GM12878 (cell line): ENCODE data around the gene SLC37A1. TPM values are rescaled to one million over a fixed set of nuclear protein-coding genes. Genes with fewer than 3 reads are reported as not detected.

Source experiments
- ATAC-seq: fragments of 200-7000 bp; cut with Tn5 transposase; 3 replicates; pipeline ENCODE4 v1.9.1; 2020; ENCODE audit warnings: mild to moderate bottlenecking, moderate library complexity
- BruUV-seq: library from RNA; stranded (reverse); fragments of 400-500 nt; replicated peaks from 2 replicates; lab custom pipeline; 2021; lab: Mats Ljungman, UMichigan
- CTCF ChIA-PET: fragments of 300-600 bp; sonication (Branson Sonifier 250); formaldehyde crosslinking; extraction: SDS; loops from one replicate; lab custom pipeline; 2021; ENCODE audit warnings: inconsistent platforms; lab: Yijun Ruan, JAX
- POLR2A ChIA-PET: fragments of 350-600 bp; formaldehyde crosslinking; extraction: SDS; loops from one replicate; lab custom pipeline; 2021; ENCODE audit warnings: inconsistent platforms; lab: Charles Lee
- RAD21 ChIA-PET: fragments of 300-600 bp; sonication (Branson Sonifier 250); formaldehyde crosslinking; loops from one replicate; lab custom pipeline; 2023; ENCODE audit warnings: antibody characterized with exemption; ENCODE audit not compliant: unreplicated experiment; lab: Charles Lee
- SMC1A ChIA-PET: fragments of 300-600 bp; sonication (Branson Sonifier 250); formaldehyde crosslinking; loops from one replicate; lab custom pipeline; 2023; ENCODE audit not compliant: unreplicated experiment, uncharacterized antibody; lab: Charles Lee
- DNase-seq: peaks from one replicate; pipeline ENCODE4 v3.0.0-alpha.2; 2011; ENCODE audit warnings: low read depth, low spot score
- FAIRE-seq: peaks from 3 replicates; lab custom pipeline; 2011; peaks lifted over from hg19 to GRCh38; lab: Jason Lieb, UNC
- H2AFZ ChIP-seq: 2 replicates; pipeline ENCODE4 v1.6.0; 2011; ENCODE audit warnings: low read depth, low read length, control low read depth; ENCODE audit not compliant: control insufficient read depth
- H3K27ac ChIP-seq: 2 replicates; pipeline ENCODE4 v1.5.1; 2011; ENCODE audit warnings: control low read depth; ENCODE audit not compliant: control insufficient read depth, insufficient read depth
- H3K27me3 ChIP-seq, 2 experiments: replicated peaks in 1 of 2; 2 replicates each; pipeline versions ENCODE4 v1.6.0 to v1.6.1; 2011; ENCODE audit warnings: low read length in 1 of 2; ENCODE audit not compliant: control insufficient read depth in 2 of 2, insufficient read depth in 2 of 2
- H3K36me3 ChIP-seq, 2 experiments: 2 replicates each; pipeline ENCODE4 v1.5.1; 2011; ENCODE audit warnings: low read length in 1 of 2; ENCODE audit not compliant: control insufficient read depth in 2 of 2, insufficient read depth in 2 of 2
- H3K4me1 ChIP-seq: 2 replicates; pipeline ENCODE4 v1.6.1; 2011; ENCODE audit warnings: mild to moderate bottlenecking, low read length, moderate library complexity, mixed read lengths; ENCODE audit not compliant: control insufficient read depth, insufficient read depth
- H3K4me2 ChIP-seq: 2 replicates; pipeline ENCODE4 v1.6.0; 2011; ENCODE audit warnings: control low read depth; ENCODE audit not compliant: control insufficient read depth, insufficient read depth
- H3K4me3 ChIP-seq: fragments of 200-600 bp; sonication (generic); 2 replicates; pipeline ENCODE4 v1.5.1; 2016
- H3K79me2 ChIP-seq: 2 replicates; pipeline ENCODE4 v1.6.0; 2011; ENCODE audit warnings: low read length; ENCODE audit not compliant: control insufficient read depth, insufficient read depth
- H3K9ac ChIP-seq: 2 replicates; pipeline ENCODE4 v1.8.0; 2011; ENCODE audit warnings: low read length, control low read depth, mixed read lengths; ENCODE audit not compliant: control insufficient read depth, insufficient read depth
- H3K9me3 ChIP-seq: replicated peaks from 3 replicates; pipeline ENCODE4 v1.5.1; 2011; ENCODE audit warnings: mild to moderate bottlenecking, low read length; ENCODE audit not compliant: control insufficient read depth, insufficient read depth
- H4K20me1 ChIP-seq: 2 replicates; pipeline ENCODE4 v1.6.0; 2011; ENCODE audit not compliant: control insufficient read depth, insufficient read depth
- CBFB ChIP-seq: IDR thresholded peaks from 2 replicates; pipeline ENCODE4 v1.6.1; 2016; ENCODE audit warnings: antibody characterized with exemption, low read depth
- FOXK2 ChIP-seq: fragments of 450-650 bp; IDR thresholded peaks from 2 replicates; pipeline ENCODE4 v1.6.1; 2017; ENCODE audit warnings: mild to moderate bottlenecking, moderate library complexity
- KDM1A ChIP-seq: fragments of 200-600 bp; sonication (generic); IDR thresholded peaks from 2 replicates; pipeline ENCODE4 v1.6.1; 2016; ENCODE audit warnings: borderline replicate concordance
- PAX8 ChIP-seq: fragments of 450-650 bp; IDR thresholded peaks from 2 replicates; pipeline ENCODE4 v1.6.1; 2017; ENCODE audit warnings: mild to moderate bottlenecking, moderate library complexity
- RBBP5 ChIP-seq: fragments of 200-600 bp; sonication (generic); conservative IDR thresholded peaks from 2 replicates; pipeline ENCODE4 v1.6.1; 2016
- SKIL ChIP-seq: fragments of 450-650 bp; IDR thresholded peaks from 2 replicates; pipeline ENCODE4 v1.6.1; 2017; ENCODE audit warnings: mild to moderate bottlenecking, low read depth, inconsistent platforms; ENCODE audit not compliant: poor library complexity, severe bottlenecking
- ZNF592 ChIP-seq: fragments of 450-650 bp; IDR thresholded peaks from 2 replicates; pipeline ENCODE4 v1.6.1; 2017; ENCODE audit warnings: mild to moderate bottlenecking, moderate library complexity
- ZNF622 ChIP-seq: fragments of 450-650 bp; IDR thresholded peaks from 2 replicates; pipeline ENCODE4 v1.6.1; 2017; ENCODE audit warnings: mild to moderate bottlenecking, inconsistent platforms
- WGBS: methylation state at CpG from one replicate; pipeline ENCODE4 v1.1.6; 2016; ENCODE audit warnings: low lambda C conversion rate; ENCODE audit not compliant: insufficient replicate concordance, insufficient coverage; ENCODE audit errors: missing lambda C conversion rate; 5-methylcytosine and 5-hydroxymethylcytosine counted together
- in situ Hi-C: fragments of 300-500 bp; cut with MboI; formaldehyde crosslinking; loops from 9 replicates; pipeline ENCODE4 v1.14.3; 2018; ENCODE audit warnings: mixed read lengths
- intact Hi-C: fragments of 100-400 bp; cut with micrococcal nuclease; formaldehyde crosslinking; loops from one replicate; pipeline ENCODE4 v1.14.2; 2022; ENCODE audit not compliant: unreplicated experiment
- polyA plus RNA-seq, 11 experiments: library from polyadenylated mRNA; depleted of rRNA in 4 of 11; unstranded in 6 of 11; stranded (reverse) in 5 of 11; fragments of >200 nt; fragmentation: Nextera tagmentation in 4 of 11; fragmentation: Illumina TruSeq in 1 of 11; extraction: Ambion mirVana in 4 of 11; extraction: Trizol in 1 of 11; gene quantifications; 1 replicate in 1 of 11; 2 replicates in 10 of 11; pipeline versions ENCODE4 v1.2.1 to v1.2.3, GENCODE V29; 2011 to 2016; ENCODE audit warnings: inconsistent platforms in 2 of 11, missing spikeins in 2 of 11, low read depth in 1 of 11
- total RNA-seq, 4 experiments: library from RNA; depleted of rRNA in 3 of 4; stranded (reverse); fragments of >200 nt in 3 of 4; fragmentation: Illumina TruSeq in 1 of 4; extraction: Trizol in 1 of 4; gene quantifications; 2 replicates each; pipeline versions ENCODE4 v1.2.1 to v1.2.3, GENCODE V29; 2013 to 2021
- TF ChIP-seq, protein P1 (sequence below): fragments of 150-350 bp; IDR thresholded peaks from 2 replicates; pipeline ENCODE4 v1.6.1; 2016; ENCODE audit warnings: low read depth, low read length
- TF ChIP-seq, protein P2 (sequence below): fragments of 150-350 bp; IDR thresholded peaks from 2 replicates; pipeline ENCODE4 v1.6.1; 2014; ENCODE audit warnings: mild to moderate bottlenecking, low read depth, low read length

Gene SLC37A1
- total and polyA plus RNA-seq, 10 of the 15 experiments (the other 5 are each of a cell fraction or from before 2014, with no cell fraction given), result 1.1 to 35.5 (median 24.4) TPM

DNA sequence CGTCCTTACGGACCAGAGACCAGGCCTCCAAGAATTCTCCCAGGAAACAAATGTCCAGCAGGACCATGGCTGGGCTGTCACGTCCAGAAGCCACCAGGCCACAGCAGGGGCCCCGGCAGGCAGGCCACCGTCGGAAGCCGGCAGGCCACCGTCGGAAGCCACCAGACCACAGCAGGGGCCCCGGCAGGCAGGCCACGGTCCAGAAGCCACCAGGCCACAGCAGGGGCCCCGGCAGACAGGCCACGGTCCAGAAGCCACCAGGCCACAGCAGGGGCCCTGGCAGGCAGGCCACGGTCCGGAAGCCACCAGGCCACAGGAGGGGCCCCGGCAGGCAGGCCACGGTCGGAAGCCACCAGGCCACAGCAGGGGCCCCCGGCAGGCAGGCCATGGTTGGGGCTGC is 72.8 kb downstream of the SLC37A1 start (continued):
- TF ChIP-seq ZNF592, result no peak
- TF ChIP-seq, protein P1, sequence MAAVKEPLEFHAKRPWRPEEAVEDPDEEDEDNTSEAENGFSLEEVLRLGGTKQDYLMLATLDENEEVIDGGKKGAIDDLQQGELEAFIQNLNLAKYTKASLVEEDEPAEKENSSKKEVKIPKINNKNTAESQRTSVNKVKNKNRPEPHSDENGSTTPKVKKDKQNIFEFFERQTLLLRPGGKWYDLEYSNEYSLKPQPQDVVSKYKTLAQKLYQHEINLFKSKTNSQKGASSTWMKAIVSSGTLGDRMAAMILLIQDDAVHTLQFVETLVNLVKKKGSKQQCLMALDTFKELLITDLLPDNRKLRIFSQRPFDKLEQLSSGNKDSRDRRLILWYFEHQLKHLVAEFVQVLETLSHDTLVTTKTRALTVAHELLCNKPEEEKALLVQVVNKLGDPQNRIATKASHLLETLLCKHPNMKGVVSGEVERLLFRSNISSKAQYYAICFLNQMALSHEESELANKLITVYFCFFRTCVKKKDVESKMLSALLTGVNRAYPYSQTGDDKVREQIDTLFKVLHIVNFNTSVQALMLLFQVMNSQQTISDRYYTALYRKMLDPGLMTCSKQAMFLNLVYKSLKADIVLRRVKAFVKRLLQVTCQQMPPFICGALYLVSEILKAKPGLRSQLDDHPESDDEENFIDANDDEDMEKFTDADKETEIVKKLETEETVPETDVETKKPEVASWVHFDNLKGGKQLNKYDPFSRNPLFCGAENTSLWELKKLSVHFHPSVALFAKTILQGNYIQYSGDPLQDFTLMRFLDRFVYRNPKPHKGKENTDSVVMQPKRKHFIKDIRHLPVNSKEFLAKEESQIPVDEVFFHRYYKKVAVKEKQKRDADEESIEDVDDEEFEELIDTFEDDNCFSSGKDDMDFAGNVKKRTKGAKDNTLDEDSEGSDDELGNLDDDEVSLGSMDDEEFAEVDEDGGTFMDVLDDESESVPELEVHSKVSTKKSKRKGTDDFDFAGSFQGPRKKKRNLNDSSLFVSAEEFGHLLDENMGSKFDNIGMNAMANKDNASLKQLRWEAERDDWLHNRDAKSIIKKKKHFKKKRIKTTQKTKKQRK, result no peak

DNA sequence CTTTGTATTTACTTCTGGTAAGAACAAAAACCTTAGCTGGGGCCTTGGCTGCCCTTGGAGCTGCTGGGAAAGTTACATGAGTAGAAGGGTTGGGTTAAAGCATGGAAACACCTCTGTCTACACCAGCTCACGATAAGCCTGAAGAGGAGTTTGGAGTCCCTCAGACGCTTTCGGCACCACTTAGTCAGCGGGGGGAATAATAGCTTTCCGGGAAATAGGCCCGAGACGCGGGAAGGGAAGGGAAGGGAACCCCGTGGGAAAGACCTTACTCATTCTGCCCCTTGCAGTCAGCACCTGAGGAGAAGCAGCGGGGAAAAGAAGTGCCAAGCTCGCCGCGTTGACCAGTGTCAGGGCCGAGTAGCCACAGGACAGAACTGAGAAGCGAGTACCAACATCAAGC is 73.4 kb downstream of the SLC37A1 start:
- Histone ChIP-seq H3K79me2 (no peaks in the 10 kb centered on the region), H3K27ac (no peak overlapping the region), H3K27me3 (no peaks in the 10 kb centered on the region), H3K36me3 (no peaks in the 10 kb centered on the region), H4K20me1 (no peaks in the 10 kb centered on the region), H2AFZ (no peak overlapping the region), H3K4me1 (no peaks in the 10 kb centered on the region), H3K4me2 (no peak overlapping the region), H3K4me3 (no peak overlapping the region), H3K9ac (no peak overlapping the region), H3K9me3 (no peaks in the 10 kb centered on the region)
- POLR2A ChIA-PET, result no interaction called here
- intact Hi-C loops, result no loop called here
- 82% methylated on average over 15 of the region's 15 CpGs for WGBS
- SMC1A ChIA-PET, result no interaction called here
- no peak for FAIRE-seq
- in situ Hi-C loops, result no loop called here
- BruUV-seq, result no TSS peak
- RAD21 ChIA-PET, result no interaction called here
- CTCF ChIA-PET, result no interaction called here
- DNase-seq, result no peak
- ATAC-seq, result no peak
- TF ChIP-seq KDM1A, result no peak
- TF ChIP-seq SKIL, result no peak
- no peak for TF ChIP-seq ZNF622
- no peak for TF ChIP-seq PAX8
- no peak for TF ChIP-seq RBBP5
- TF ChIP-seq, protein P2, sequence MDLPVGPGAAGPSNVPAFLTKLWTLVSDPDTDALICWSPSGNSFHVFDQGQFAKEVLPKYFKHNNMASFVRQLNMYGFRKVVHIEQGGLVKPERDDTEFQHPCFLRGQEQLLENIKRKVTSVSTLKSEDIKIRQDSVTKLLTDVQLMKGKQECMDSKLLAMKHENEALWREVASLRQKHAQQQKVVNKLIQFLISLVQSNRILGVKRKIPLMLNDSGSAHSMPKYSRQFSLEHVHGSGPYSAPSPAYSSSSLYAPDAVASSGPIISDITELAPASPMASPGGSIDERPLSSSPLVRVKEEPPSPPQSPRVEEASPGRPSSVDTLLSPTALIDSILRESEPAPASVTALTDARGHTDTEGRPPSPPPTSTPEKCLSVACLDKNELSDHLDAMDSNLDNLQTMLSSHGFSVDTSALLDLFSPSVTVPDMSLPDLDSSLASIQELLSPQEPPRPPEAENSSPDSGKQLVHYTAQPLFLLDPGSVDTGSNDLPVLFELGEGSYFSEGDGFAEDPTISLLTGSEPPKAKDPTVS, result no peak
- TF ChIP-seq CBFB, result no peak
- no peak for TF ChIP-seq FOXK2
